ENCODE results near the gene CDT1.

CDT1 gene

GRCh38 chr16:88762258-88762870, 41.2 kb upstream of the CDT1 start:
- CTCF ChIA-PET: interaction anchor here (1.2 to 25.7 kb wide), 3 partner anchors 18 to 96 kb away, joined by 4 to 544 read pairs (median 6); no protein-coding TSS in a partner anchor
- POLR2A ChIA-PET: interaction anchor here (0.8 to 1.5 kb wide), 3 partner anchors 8 to 21 kb away, joined by 3 to 5 read pairs (median 4); no protein-coding TSS in a partner anchor
- no peak for TF ChIP-seq CTCF (IDR thresholded peaks at IDR 0.05; ENCODE audit: insufficient read depth, low read length, missing control alignments)
- H3K4me3 ChIP-seq (ENCODE audit: low read depth, low read length): no peak overlapping the region
- DNase-seq (ENCODE audit: low read depth, low spot score): no peak

GRCh38 chr16:88762941-88763340, 40.6 kb upstream of the CDT1 start:
- ChIA-PET CTCF (interaction anchor here (1.1 to 25.7 kb wide), 4 partner anchors 18 to 95 kb away, joined by 3 to 544 read pairs (median 5); no protein-coding TSS in a partner anchor), POLR2A (interaction anchor here (0.8 to 1.5 kb wide), 3 partner anchors 9 to 21 kb away, joined by 3 to 5 read pairs (median 4); no protein-coding TSS in a partner anchor)
- TF ChIP-seq CTCF (IDR thresholded peaks at IDR 0.05; ENCODE audit: insufficient read depth, low read length, missing control alignments): no peak
- no peak for DNase-seq (ENCODE audit: low read depth, low spot score)
- no peak overlapping the region for H3K4me3 ChIP-seq (ENCODE audit: low read depth, low read length)

GRCh38 chr16:88763502-88764053, 40.0 kb upstream of the CDT1 start:
- ChIA-PET POLR2A (interaction anchor here (0.7 to 0.8 kb wide), 2 partner anchors 13 to 20 kb away, joined by 3 read pairs; no protein-coding TSS in a partner anchor), CTCF (interaction anchor here (1.1 to 25.7 kb wide), 4 partner anchors 15 to 34 kb away, joined by 3 to 544 read pairs (median 4); no protein-coding TSS in a partner anchor)
- H3K4me3 ChIP-seq (ENCODE audit: low read depth, low read length): no peak overlapping the region
- TF ChIP-seq CTCF (IDR thresholded peaks at IDR 0.05; ENCODE audit: insufficient read depth, low read length, missing control alignments): no peak
- DNase-seq (ENCODE audit: low read depth, low spot score): no peak

GRCh38 chr16:88764080-88764479, 39.5 kb upstream of the CDT1 start:
- no peak overlapping the region for H3K4me3 ChIP-seq (ENCODE audit: low read depth, low read length)
- POLR2A ChIA-PET: interaction anchor here (0.7 kb wide), 1 partner anchor 13 kb away, joined by 3 read pairs; no protein-coding TSS in a partner anchor
- no peak for DNase-seq (ENCODE audit: low read depth, low spot score)
- no peak for TF ChIP-seq CTCF (IDR thresholded peaks at IDR 0.05; ENCODE audit: insufficient read depth, low read length, missing control alignments)
- CTCF ChIA-PET: interaction anchor here (1.1 to 25.7 kb wide), 3 partner anchors 14 to 34 kb away, joined by 3 to 544 read pairs (median 3); no protein-coding TSS in a partner anchor

- ChIA-PET POLR2A (no interaction called here), CTCF (interaction anchor here (25.7 kb wide), 1 partner anchor 20 kb away, joined by 544 read pairs; no protein-coding TSS in a partner anchor)
- H3K4me3 ChIP-seq (ENCODE audit: low read depth, low read length): no peak overlapping the region
- DNase-seq (ENCODE audit: low read depth, low spot score): no peak
- no peak for TF ChIP-seq CTCF (IDR thresholded peaks at IDR 0.05; ENCODE audit: insufficient read depth, low read length, missing control alignments)
Observed at GRCh38 chr16:88764913-88765349, 38.7 kb upstream of the CDT1 start.

GRCh38 chr16:88766975-88767374, 36.6 kb upstream of the CDT1 start:
- TF ChIP-seq CTCF (IDR thresholded peaks at IDR 0.05; ENCODE audit: insufficient read depth, low read length, missing control alignments): no peak
- ChIA-PET POLR2A (interaction anchor here (1.3 kb wide), 1 partner anchor 18 kb away, joined by 4 read pairs; the partner anchor contains the start of gene PIEZO1), CTCF (interaction anchor here (0.7 to 25.7 kb wide), 3 partner anchors 13 to 22 kb away, joined by 3 to 544 read pairs (median 3); no protein-coding TSS in a partner anchor)

More at GRCh38 chr16:88766975-88767374, 36.6 kb upstream of the CDT1 start:
- H3K4me3 ChIP-seq (ENCODE audit: low read depth, low read length): no peak overlapping the region
- DNase-seq (ENCODE audit: low read depth, low spot score): no peak

Measured in AG04449 (cell line).